Mucosa of descending colon (tissue), 3 donors: Measurements from ENCODE around the gene ERVK3-1. TPM values are rescaled to one million over a fixed set of nuclear protein-coding genes. Genes with fewer than 3 reads are reported as not detected.
A peak's percentile ranks its signal among the peaks of the same experiment; 100 is the strongest.
"Not testable (repeated sequence)": the region's sequence is repeated elsewhere in the genome, so short reads cannot be mapped to it uniquely, and the experiment has no call there.

ENCODE experiments used
- ATAC-seq: fragments of 200-7000 bp; cut with Tn5 transposase; one replicate; pipeline ENCODE4 v1.9.1; 2020; ENCODE audit warnings: mild to moderate bottlenecking, moderate library complexity
- DNase-seq, 3 donors: peaks; one replicate each; pipeline ENCODE4 v3.0.0-alpha.2; 2020
- H3K36me3 ChIP-seq: fragments of 200-600 bp; one replicate; pipeline ENCODE4 v1.8.0; 2021; ENCODE audit warnings: low read depth, mild to moderate bottlenecking
- H3K4me1 ChIP-seq: fragments of 200-600 bp; one replicate; pipeline ENCODE4 v1.8.0; 2021; ENCODE audit warnings: low read depth, mild to moderate bottlenecking
- H3K4me3 ChIP-seq: fragments of 200-600 bp; one replicate; pipeline ENCODE4 v1.8.0; 2021; ENCODE audit warnings: mild to moderate bottlenecking
- H3K9me3 ChIP-seq: fragments of 200-600 bp; one replicate; pipeline ENCODE4 v1.8.0; 2021; ENCODE audit warnings: mild to moderate bottlenecking
- intact Hi-C, 2 donors: fragments of 100-400 bp; cut with DNase I in 1 of 2; cut with micrococcal nuclease in 1 of 2; formaldehyde crosslinking; loops; one replicate each; pipeline versions ENCODE4 v1.11.0 to v1.11.1; 2022; cut with DNase I, micrococcal nuclease
- total RNA-seq, 3 donors: library from RNA; stranded (reverse); fragmentation: NEBNext Ultra II Directional in 2 of 3; extraction: Animal tissue kit (Norgen Biotek cat#: 25700) in 2 of 3; gene quantifications; one replicate each; pipeline versions ENCODE4 v1.2.1 to v1.2.4, GENCODE V29; 2021 to 2023
- TF ChIP-seq, protein P1 (sequence below): fragments of 200-600 bp; IDR thresholded peaks from one replicate; pipeline ENCODE4 v1.8.0; 2022; ENCODE audit warnings: antibody characterized with exemption, mild to moderate bottlenecking
- donor health status: DM: no; HTN: no; CAD: no; lungs with moderate emphysema.
- donor health status: DM: no; HTN: no; CAD: no.
- donor health status: DM: no; HTN: yes; CAD: no.

The ERVK3-1 gene
- total RNA-seq, 3 donors from 2014 or later = 25.0 to 31.7 (median 30.0) TPM

DNA sequence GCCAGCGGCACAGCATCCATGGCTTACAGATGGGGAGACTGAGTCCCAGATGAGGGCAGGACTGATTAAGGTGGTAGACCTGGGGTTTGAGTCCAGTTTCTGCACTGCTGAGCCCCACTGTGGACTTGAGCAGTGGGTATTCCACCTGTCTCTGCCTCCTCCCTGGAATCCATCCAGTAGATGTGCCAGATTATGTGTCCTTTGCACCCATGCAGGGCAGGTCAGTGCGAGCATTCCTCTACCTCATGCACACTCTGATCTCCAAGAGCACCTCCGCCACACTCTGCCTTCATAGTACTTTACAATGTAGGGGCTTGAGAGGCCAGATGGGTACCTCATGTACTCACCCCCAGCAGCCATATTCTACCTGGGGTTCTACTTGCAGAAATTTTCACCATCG, 31.6 kb downstream of the ERVK3-1 start:
- Histone ChIP-seq H3K9me3 (no peaks in the 10 kb centered on the region), H3K36me3 (no peaks in the 10 kb centered on the region), H3K4me3 (no peak overlapping the region), H3K4me1 (no peaks in the 10 kb centered on the region)
- ATAC-seq (no peak), DNase-seq (no peak)
- TF ChIP-seq, protein P1, sequence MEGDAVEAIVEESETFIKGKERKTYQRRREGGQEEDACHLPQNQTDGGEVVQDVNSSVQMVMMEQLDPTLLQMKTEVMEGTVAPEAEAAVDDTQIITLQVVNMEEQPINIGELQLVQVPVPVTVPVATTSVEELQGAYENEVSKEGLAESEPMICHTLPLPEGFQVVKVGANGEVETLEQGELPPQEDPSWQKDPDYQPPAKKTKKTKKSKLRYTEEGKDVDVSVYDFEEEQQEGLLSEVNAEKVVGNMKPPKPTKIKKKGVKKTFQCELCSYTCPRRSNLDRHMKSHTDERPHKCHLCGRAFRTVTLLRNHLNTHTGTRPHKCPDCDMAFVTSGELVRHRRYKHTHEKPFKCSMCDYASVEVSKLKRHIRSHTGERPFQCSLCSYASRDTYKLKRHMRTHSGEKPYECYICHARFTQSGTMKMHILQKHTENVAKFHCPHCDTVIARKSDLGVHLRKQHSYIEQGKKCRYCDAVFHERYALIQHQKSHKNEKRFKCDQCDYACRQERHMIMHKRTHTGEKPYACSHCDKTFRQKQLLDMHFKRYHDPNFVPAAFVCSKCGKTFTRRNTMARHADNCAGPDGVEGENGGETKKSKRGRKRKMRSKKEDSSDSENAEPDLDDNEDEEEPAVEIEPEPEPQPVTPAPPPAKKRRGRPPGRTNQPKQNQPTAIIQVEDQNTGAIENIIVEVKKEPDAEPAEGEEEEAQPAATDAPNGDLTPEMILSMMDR = no peak
- intact Hi-C loops = no loop called here

DNA sequence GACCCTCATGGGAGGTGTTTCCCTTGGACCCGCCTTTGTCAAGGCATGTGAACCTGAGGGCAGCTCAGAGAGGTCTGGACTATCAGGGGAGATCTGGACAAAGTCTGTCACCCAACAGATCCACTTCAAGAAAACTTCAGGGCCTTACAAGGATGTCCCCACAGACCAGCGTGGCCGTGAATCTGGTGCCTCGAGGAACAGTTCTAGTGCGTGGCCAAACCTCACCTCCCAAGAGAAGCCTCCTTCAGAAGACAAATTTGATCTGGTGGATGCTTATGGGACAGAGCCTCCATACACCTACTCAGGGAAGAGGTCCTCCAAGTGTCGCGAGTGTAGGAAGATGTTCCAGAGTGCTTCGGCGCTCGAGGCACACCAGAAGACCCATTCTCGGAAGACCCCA, 33.2 kb downstream of the ERVK3-1 start:
- H3K36me3 ChIP-seq = no peaks in the 10 kb centered on the region
- TF ChIP-seq, protein P1 = no peak
- DNase-seq (no peak), ATAC-seq (no peak)
- H3K9me3 ChIP-seq = no peaks in the 10 kb centered on the region
- intact Hi-C loops = no loop called here
- no peak overlapping the region for H3K4me3 ChIP-seq
- no peaks in the 10 kb centered on the region for H3K4me1 ChIP-seq

DNA sequence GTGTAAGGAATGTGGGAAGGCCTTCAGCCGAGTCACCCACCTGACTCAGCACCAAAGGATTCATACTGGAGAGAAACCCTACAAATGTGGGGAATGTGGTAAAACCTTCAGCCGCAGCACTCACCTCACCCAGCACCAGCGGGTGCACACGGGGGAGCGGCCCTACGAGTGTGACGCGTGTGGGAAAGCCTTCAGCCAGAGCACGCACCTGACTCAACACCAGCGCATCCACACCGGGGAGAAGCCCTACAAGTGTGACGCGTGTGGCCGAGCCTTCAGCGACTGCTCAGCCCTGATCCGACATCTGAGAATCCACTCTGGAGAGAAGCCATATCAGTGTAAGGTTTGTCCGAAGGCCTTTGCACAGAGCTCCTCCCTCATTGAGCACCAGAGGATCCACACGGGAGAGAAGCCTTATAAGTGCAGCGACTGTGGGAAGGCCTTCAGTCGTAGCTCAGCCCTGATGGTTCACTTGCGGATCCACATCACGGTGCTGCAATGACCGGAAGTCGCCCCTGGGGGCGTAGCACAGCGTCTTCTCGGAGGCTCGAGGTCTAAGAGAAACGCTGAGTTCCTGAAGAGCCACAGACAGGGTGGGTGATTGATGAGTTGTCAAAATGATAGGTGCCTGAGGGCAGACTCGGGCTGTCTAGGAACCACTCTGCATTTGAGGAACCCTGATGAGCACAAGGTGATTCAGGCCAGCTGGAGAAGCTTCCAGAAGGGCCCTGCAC, 33.8 kb downstream of the ERVK3-1 start:
- intact Hi-C loops = no loop called here
- TF ChIP-seq, protein P1 = no peak
- ATAC-seq (no peak), DNase-seq (no peak)
- Histone ChIP-seq H3K4me1 (no peaks in the 10 kb centered on the region), H3K4me3 (no peak overlapping the region), H3K9me3 (no peaks in the 10 kb centered on the region), H3K36me3 (no peaks in the 10 kb centered on the region)

DNA sequence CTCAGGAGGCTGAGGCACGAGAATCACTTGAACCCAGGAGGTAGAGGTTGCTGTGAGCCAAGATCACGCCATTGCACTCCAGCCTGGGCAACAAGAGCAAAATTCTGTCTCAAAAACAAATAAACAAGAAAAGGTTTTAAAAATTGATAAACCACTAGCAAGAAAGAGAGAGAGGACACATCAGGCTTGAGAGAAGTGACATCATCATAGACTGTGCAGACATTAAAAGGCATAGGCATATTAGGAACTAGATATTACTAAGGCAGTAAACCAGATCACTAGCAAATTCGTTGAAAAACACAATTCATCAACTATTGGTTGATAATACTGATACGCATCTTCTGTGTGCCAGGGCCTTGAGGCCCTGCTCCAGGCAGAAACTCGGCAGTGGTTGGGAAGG, 40.4 kb downstream of the ERVK3-1 start:
- no peaks in the 10 kb centered on the region for H3K9me3 ChIP-seq
- no peaks in the 10 kb centered on the region for H3K36me3 ChIP-seq
- TF ChIP-seq, protein P1 = no peak
- ATAC-seq (no peak), DNase-seq (no peak)
- no peaks in the 10 kb centered on the region for H3K4me1 ChIP-seq
- no peak overlapping the region for H3K4me3 ChIP-seq
- intact Hi-C loops = no loop called here

DNA sequence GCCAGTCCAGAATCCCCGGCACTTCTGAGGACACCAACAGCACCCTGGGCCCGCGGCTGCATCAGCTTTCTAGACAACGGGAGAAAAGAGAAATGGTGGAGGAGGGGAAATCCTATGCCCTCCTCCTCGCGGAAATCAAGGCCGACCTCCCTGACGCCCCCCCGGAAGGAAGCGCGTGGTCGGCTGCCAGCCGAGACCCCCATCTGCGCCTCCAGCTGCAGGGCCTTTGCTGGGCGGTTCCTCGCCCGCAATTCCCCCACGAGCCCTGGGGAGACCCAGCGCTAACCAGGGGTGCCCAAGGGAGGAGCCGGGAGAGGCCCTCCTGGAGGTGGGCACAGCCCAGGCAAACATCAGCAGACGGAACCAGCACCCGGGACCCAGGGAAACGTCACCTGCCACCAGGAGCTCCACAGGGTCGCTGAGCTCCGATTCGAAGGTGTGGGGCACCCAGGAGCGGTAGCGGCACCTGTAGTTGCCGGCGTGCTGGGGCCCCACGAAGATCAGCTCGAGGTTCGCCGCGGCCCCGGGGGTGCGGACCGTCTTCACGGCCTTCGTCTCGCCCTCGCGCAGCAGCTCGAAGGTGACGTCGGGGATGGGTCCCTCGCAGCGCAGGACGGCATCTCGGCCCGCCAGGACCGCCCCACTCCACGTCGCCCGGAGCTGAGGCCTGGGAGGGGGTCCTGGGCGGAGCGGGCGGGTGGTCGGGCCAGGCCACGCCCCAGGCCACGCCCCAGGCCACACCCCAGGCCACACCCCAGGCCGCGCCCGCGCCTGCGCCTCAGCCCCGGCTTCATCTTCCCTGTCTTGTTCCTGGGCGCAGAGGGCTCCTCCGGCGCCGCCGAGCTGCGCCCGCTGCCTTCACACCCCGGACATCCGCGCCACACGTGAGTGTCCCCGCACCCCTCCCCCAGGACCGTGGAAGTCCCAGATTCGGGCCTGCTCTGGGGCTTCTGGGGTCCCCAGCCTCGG, 42.1 kb downstream of the ERVK3-1 start:
- intact Hi-C loops = no loop called here
- ATAC-seq = peak; percentile 94

DNA sequence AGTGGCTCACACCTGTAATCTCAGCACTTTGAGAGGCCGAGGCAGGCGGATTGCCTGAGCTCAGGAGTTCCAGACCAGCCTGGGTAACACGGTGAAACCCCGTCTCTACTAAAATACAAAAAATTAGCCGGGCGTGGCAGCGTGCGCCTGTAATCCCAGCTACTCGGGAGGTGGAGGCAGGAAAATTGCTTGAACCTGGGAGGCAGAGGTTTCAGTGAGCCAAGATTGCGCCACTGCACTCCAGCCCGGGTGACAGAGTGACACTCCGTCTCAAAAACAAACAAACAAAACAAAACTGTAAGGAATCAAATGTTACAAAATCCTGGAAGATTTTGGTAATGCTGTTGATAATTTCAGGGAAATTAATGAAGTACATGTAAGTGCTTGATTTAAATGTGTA, 42.9 kb downstream of the ERVK3-1 start:
- H3K36me3 ChIP-seq, H3K4me3 ChIP-seq, H3K4me1 ChIP-seq, intact Hi-C loops, H3K9me3 ChIP-seq, ATAC-seq, DNase-seq: not testable (repeated sequence)

More for the DNA sequence above, 42.1 kb downstream of the ERVK3-1 start:
- peak; percentile 46 to 80 (median 69) for DNase-seq
- Histone ChIP-seq H3K36me3 (no peaks in the 10 kb centered on the region), H3K9me3 (no peaks in the 10 kb centered on the region), H3K4me1 (no peaks in the 10 kb centered on the region), H3K4me3 (peak overlapping the region; percentile 6)
- TF ChIP-seq, protein P1 = no peak
